Activated CD4-positive, alpha-beta T cell treated with anti-CD3 and anti-CD28 coated beads, Interleukin-2, Interleukin-6, amounts not matched to agents 100 ng/mL and 50 ng/mL, durations not matched to agents 16 hours and 8 hours (primary cell): ENCODE measurements around the gene PROM1.

ENCODE experiments used
- DNase-seq: peaks from one replicate; pipeline ENCODE4 v3.0.0-alpha.2; 2020

The PROM1 gene

GRCh38 chr4:16056681-16057385 lies 27.0 kb downstream of the PROM1 start:
- DNase-seq = no peak

GRCh38 chr4:16055873-16056272 lies 27.9 kb downstream of the PROM1 start:
- DNase-seq = no peak

- DNase-seq = no peak
These were observed 28.4 kb downstream of the PROM1 start for GRCh38 chr4:16055471-16055870.

- no peak for DNase-seq
These were observed 30.9 kb downstream of the PROM1 start for GRCh38 chr4:16052939-16053338.

- no peak for DNase-seq
These were observed 31.8 kb downstream of the PROM1 start for GRCh38 chr4:16051980-16052379.

- no peak for DNase-seq
These were observed 32.7 kb downstream of the PROM1 start for GRCh38 chr4:16051132-16051531.

- DNase-seq = no peak
These were observed 33.2 kb downstream of the PROM1 start for GRCh38 chr4:16050669-16051068.

- DNase-seq = no peak
These were observed 35.0 kb downstream of the PROM1 start for GRCh38 chr4:16048619-16049419.

GRCh38 chr4:16045687-16046086 lies 38.1 kb downstream of the PROM1 start:
- DNase-seq = no peak

- DNase-seq = no peak
These were observed 40.0 kb downstream of the PROM1 start for GRCh38 chr4:16043642-16044498.

- DNase-seq = no peak
These were observed 44.7 kb downstream of the PROM1 start for GRCh38 chr4:16039139-16039538.

GRCh38 chr4:16037901-16038300 lies 45.9 kb downstream of the PROM1 start:
- DNase-seq = no peak

GRCh38 chr4:16035843-16036242 lies 48.0 kb downstream of the PROM1 start:
- DNase-seq = no peak

GRCh38 chr4:16034010-16034748 lies 49.6 kb downstream of the PROM1 start:
- DNase-seq = no peak

- no peak for DNase-seq
These were observed 51.4 kb downstream of the PROM1 start for GRCh38 chr4:16032396-16032770.

- peak; percentile 7 for DNase-seq
These were observed 52.1 kb downstream of the PROM1 start for GRCh38 chr4:16031546-16032395.

GRCh38 chr4:16029886-16030285 lies 53.9 kb downstream of the PROM1 start:
- no peak for DNase-seq

GRCh38 chr4:16029262-16029661 lies 54.6 kb downstream of the PROM1 start:
- DNase-seq = no peak

- no peak for DNase-seq
These were observed 56.2 kb downstream of the PROM1 start for GRCh38 chr4:16027626-16028025.

GRCh38 chr4:16027114-16027513 lies 56.7 kb downstream of the PROM1 start:
- no peak for DNase-seq

- DNase-seq = peak; percentile 64
These were observed 57.6 kb downstream of the PROM1 start for GRCh38 chr4:16026160-16026761.
